Thymus (tissue), 14 donors: Measurements from ENCODE around the gene HHAT. TPM values are rescaled to one million over a fixed set of nuclear protein-coding genes. Genes with fewer than 3 reads are reported as not detected.

Source experiments
- DNase-seq, 9 donors: peaks; one replicate each; pipeline ENCODE4 v3.0.0-alpha.2; 2013; ENCODE audit warnings: low spot score in 9 of 9, low read depth in 6 of 9, missing footprints in 1 of 9
- H3K27ac ChIP-seq, 2 donors: one replicate each; pipeline ENCODE4 v1.5.1; 2013; ENCODE audit warnings: control low read depth in 1 of 2, low read depth in 1 of 2, low read length in 1 of 2, mild to moderate bottlenecking in 1 of 2, moderate library complexity in 1 of 2
- H3K27me3 ChIP-seq, 2 donors: one replicate each; pipeline ENCODE4 v1.5.1; 2013; ENCODE audit warnings: low read length in 1 of 2; ENCODE audit not compliant: control insufficient read depth in 2 of 2, insufficient read depth in 1 of 2
- H3K36me3 ChIP-seq, 2 donors: one replicate each; pipeline ENCODE4 v1.5.1; 2013; ENCODE audit warnings: low read length in 1 of 2, mild to moderate bottlenecking in 1 of 2, moderate library complexity in 1 of 2; ENCODE audit not compliant: control insufficient read depth in 2 of 2, insufficient read depth in 2 of 2
- H3K4me1 ChIP-seq, 2 donors: one replicate each; pipeline ENCODE4 v1.5.1; 2013; ENCODE audit warnings: low read length in 2 of 2; ENCODE audit not compliant: control insufficient read depth in 2 of 2, insufficient read depth in 2 of 2
- H3K4me3 ChIP-seq, 2 donors: one replicate each; pipeline ENCODE4 v1.5.1; 2013; ENCODE audit warnings: low read length in 2 of 2, control low read depth in 1 of 2, mild to moderate bottlenecking in 1 of 2
- H3K9me3 ChIP-seq, 2 donors: one replicate each; pipeline ENCODE4 v1.5.1; 2013; ENCODE audit warnings: low read length in 1 of 2, mild to moderate bottlenecking in 1 of 2; ENCODE audit not compliant: control insufficient read depth in 2 of 2, insufficient read depth in 1 of 2
- WGBS: extraction: QIAGEN DNeasy Blood & Tissue Kit; methylation state at CpG from one replicate; pipeline ENCODE4 v1.1.7; 2013; 5-methylcytosine and 5-hydroxymethylcytosine counted together
- long read RNA-seq, 10 donors: transcript quantifications; one replicate each; lab custom pipeline, GENCODE V29; 2026
- polyA plus RNA-seq: library from polyadenylated mRNA; stranded (reverse); fragments of 200-250 nt; gene quantifications from one replicate; pipeline ENCODE4 v1.2.3, GENCODE V29; 2013
- total RNA-seq: library from RNA; stranded (reverse); fragments of 120-200 nt; gene quantifications from one replicate; pipeline ENCODE4 v1.2.4, GENCODE V29; 2013
- donor health status: healthy.

HHAT gene
- 3.7 TPM for total RNA-seq
- polyA plus RNA-seq = 5.7 TPM
- long read RNA-seq, donor 1 = 0 reads
- long read RNA-seq, donor 2, partial matches to known transcripts = 0 of 2 reads
- long read RNA-seq, donor 2, other reads (novel, unspliced or antisense) = 0 of 2 reads
- long read RNA-seq, donor 3 = 0 reads
- long read RNA-seq, donor 4 = 0 reads
- long read RNA-seq, donor 5 = 0 reads
- long read RNA-seq, donor 6, partial matches to known transcripts = 0 of 1 reads
- long read RNA-seq, donor 6, other reads (novel, unspliced or antisense) = 0 of 1 reads
- long read RNA-seq, donor 7 = 0 reads
- long read RNA-seq, donor 8 = 0 reads
- long read RNA-seq, donor 9 = 0 reads
- long read RNA-seq, donor 10 = 0 reads

GRCh38 chr1:210328746-210329503 lies at the start of gene HHAT:
TSS of gene HHAT (plus strand) at chr1:210328902. CDS start at chr1:210348976, 20,074 bp downstream.
- Histone ChIP-seq H3K4me1 (peaks cover 23 to 33% of the 10 kb centered on the region in 2 donors), H3K27me3 (no peaks in the 10 kb centered on the region), H3K4me3 (peak within 1 kb of the TSS; percentile 72 to 88), H3K27ac (peak within 1 kb of the TSS; percentile 91 to 92), H3K9me3 (no peaks in the 10 kb centered on the region), H3K36me3 (no peaks in the 10 kb centered on the region)
- under 1% methylated on average over 89 of the region's 89 CpGs for WGBS
- peak in 6 of 9 donors; percentile 53 to 83 (median 58) for DNase-seq

- no peaks in the 10 kb centered on the region for H3K36me3 ChIP-seq
- H3K4me1 ChIP-seq = no peaks in the 10 kb centered on the region
- H3K27me3 ChIP-seq = no peaks in the 10 kb centered on the region
- H3K4me3 ChIP-seq = no peak overlapping the region
- 73% methylated on average over 5 of the region's 5 CpGs for WGBS
- DNase-seq = no peak
- no peaks in the 10 kb centered on the region for H3K9me3 ChIP-seq
- no peak overlapping the region for H3K27ac ChIP-seq
These were observed 48.5 kb upstream of the HHAT start for GRCh38 chr1:210280221-210280620.

- peaks cover 9 to 29% of the 10 kb centered on the region in 2 donors for H3K27me3 ChIP-seq
- H3K36me3 ChIP-seq = no peaks in the 10 kb centered on the region
- no peak overlapping the region for H3K4me3 ChIP-seq
- DNase-seq = no peak
- no peak overlapping the region for H3K27ac ChIP-seq
- WGBS = 92% methylated on average over 4 of the region's 4 CpGs
- peaks cover 5 to 8% of the 10 kb centered on the region in 2 donors for H3K4me1 ChIP-seq
- no peaks in the 10 kb centered on the region for H3K9me3 ChIP-seq
These were observed 40.6 kb upstream of the HHAT start for GRCh38 chr1:210288116-210288515.

GRCh38 chr1:210289248-210289647 lies 39.5 kb upstream of the HHAT start:
- no peak for DNase-seq

GRCh38 chr1:210291081-210291764 lies 37.5 kb upstream of the HHAT start:
- no peaks in the 10 kb centered on the region for H3K36me3 ChIP-seq
- peaks cover 12 to 55% of the 10 kb centered on the region in 2 donors for H3K27me3 ChIP-seq
- no peaks in the 10 kb centered on the region for H3K9me3 ChIP-seq
- H3K4me3 ChIP-seq = no peak overlapping the region
- WGBS = 67% methylated on average over 8 of the region's 8 CpGs
- DNase-seq = no peak
- H3K4me1 ChIP-seq = peaks cover 5 to 8% of the 10 kb centered on the region in 2 donors
- no peak overlapping the region for H3K27ac ChIP-seq

More at GRCh38 chr1:210289248-210289647, 39.5 kb upstream of the HHAT start:
- H3K36me3 ChIP-seq = no peaks in the 10 kb centered on the region
- H3K9me3 ChIP-seq = no peaks in the 10 kb centered on the region
- H3K27ac ChIP-seq = no peak overlapping the region
- peaks cover 5 to 8% of the 10 kb centered on the region in 2 donors for H3K4me1 ChIP-seq
- peaks cover 12 to 41% of the 10 kb centered on the region in 2 donors for H3K27me3 ChIP-seq
- 72% methylated on average over 4 of the region's 4 CpGs for WGBS
- H3K4me3 ChIP-seq = no peak overlapping the region

GRCh38 chr1:210291786-210292230 lies 36.9 kb upstream of the HHAT start:
- WGBS = 16% methylated on average over 9 of the region's 9 CpGs
- Histone ChIP-seq H3K27ac (no peak overlapping the region), H3K4me3 (no peak overlapping the region), H3K4me1 (peaks cover 5 to 8% of the 10 kb centered on the region in 2 donors), H3K27me3 (peaks cover 12 to 58% of the 10 kb centered on the region in 2 donors), H3K9me3 (no peaks in the 10 kb centered on the region), H3K36me3 (no peaks in the 10 kb centered on the region)
- DNase-seq = no peak

- H3K4me1 ChIP-seq = peaks cover 5 to 8% of the 10 kb centered on the region in 2 donors
- H3K4me3 ChIP-seq = peak overlapping the region in 1 of 2 donors; percentile 48
- 1% methylated on average over 56 of the region's 56 CpGs for WGBS
- no peak overlapping the region for H3K27ac ChIP-seq
- no peaks in the 10 kb centered on the region for H3K9me3 ChIP-seq
- H3K27me3 ChIP-seq = peaks cover 12 to 58% of the 10 kb centered on the region in 2 donors
- DNase-seq = peak in 2 of 9 donors; percentile 16 to 25
- no peaks in the 10 kb centered on the region for H3K36me3 ChIP-seq
These were observed 36.4 kb upstream of the HHAT start for GRCh38 chr1:210292231-210292871.

- Histone ChIP-seq H3K27ac (no peak overlapping the region), H3K4me1 (peaks cover 5 to 8% of the 10 kb centered on the region in 2 donors), H3K9me3 (no peaks in the 10 kb centered on the region), H3K27me3 (peaks cover 12 to 57% of the 10 kb centered on the region in 2 donors), H3K36me3 (no peaks in the 10 kb centered on the region), H3K4me3 (no peak overlapping the region)
- 97% methylated on average over 7 of the region's 7 CpGs for whole genome bisulfite sequencing
- DNase-seq = no peak
These were observed 35.5 kb upstream of the HHAT start for GRCh38 chr1:210293171-210293607.
